ENCODE results near the gene ZNF607.
A peak's percentile ranks its signal among the peaks of the same experiment; 100 is the strongest.
"Not testable (repeated sequence)": the region's sequence is repeated elsewhere in the genome, so short reads cannot be mapped to it uniquely, and the experiment has no call there.

Gene ZNF607

DNA sequence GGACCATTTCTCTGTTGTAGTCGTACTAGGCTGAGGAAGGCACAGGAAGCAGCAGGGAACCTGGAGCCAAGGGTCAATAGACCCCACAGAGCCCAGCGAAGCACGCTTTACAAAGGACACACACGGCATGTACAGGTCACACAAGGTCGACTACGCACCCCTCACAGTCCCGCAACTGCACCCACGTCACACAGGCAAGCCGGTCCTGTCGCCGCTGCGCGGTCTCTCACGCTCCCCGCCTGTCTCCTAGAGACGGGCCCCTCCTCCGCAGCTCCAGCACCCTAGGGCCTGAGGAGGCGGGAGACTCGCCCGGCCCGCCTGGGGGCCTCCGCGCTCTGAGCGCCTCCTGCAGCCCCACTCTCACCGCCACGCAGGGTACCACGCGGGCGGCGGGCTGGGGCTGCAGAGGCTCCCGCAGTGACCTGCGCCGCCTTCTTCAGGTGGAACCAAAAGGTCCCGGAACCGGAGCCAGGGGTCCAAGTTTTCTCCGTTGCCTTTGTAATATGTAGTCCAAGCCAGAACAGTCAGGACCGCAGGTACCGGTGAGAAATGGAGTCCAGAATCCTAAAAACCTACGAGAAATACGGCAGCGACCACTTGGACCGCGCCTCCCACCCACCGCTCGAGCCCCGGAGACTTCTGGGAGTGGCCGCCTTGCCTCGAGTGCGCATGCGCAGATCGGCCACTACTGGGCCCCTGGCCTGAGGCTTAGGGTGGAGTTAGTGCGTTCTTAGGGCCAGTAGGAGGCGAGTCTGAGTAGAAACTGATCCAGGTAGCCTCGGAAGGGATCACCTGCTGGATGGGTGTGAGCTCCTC, at the start of gene ZNF607:
Gene ZNF607 (minus strand): TSS at position 651 of the 816 bp plus-strand sequence. CDS start 8,143 bp downstream, outside the sequence.
- peak within 1 kb of the TSS; percentile 94 for H3K4me3 ChIP-seq (ENCODE audit: low read length)
- peak within 1 kb of the TSS; percentile 84 for H3K9ac ChIP-seq (ENCODE audit: low read depth, low read length)
- H3K9me3 ChIP-seq (ENCODE audit: insufficient read depth, low read depth, low read length): no peaks in the 10 kb centered on the region
- no peak within 1 kb of the TSS for H3K27ac ChIP-seq (ENCODE audit: low read length)
- peaks cover 18% of the 10 kb centered on the region; the same call in 1 of the 2 replicates for H3K4me1 ChIP-seq (ENCODE audit: insufficient read depth, low read length)
- no peaks in the 10 kb centered on the region for H3K27me3 ChIP-seq (ENCODE audit: insufficient read depth, low read length)
- H3K36me3 ChIP-seq (ENCODE audit: insufficient read depth, low read depth, low read length): peaks cover 8% of the 10 kb centered on the region; the same call in 1 of the 2 replicates

DNA sequence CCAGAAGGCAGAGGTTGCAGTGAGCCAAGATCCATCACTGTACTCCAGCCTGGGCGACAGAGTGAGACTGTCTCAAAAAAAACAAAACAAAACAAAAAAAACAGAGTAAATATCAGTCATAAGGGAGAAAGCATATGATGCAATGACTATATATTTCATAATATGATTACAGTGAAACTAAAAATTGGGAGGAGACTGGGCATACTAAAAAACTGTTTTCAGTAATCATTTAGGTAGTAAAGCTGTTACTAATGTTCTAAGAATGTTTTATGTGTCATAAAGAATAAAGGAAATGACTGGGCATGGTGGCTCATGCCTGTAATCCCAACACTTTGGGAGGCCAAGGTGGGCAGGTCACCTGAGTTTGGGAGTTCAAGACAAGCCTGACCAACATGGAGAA, 43.9 kb upstream of the ZNF607 start:
- no peak overlapping the region for H3K9ac ChIP-seq (ENCODE audit: low read depth, low read length)
- H3K27me3 ChIP-seq (ENCODE audit: insufficient read depth, low read length): no peaks in the 10 kb centered on the region
- H3K4me1 ChIP-seq (ENCODE audit: insufficient read depth, low read length): no peaks in the 10 kb centered on the region
- no peak overlapping the region for H3K27ac ChIP-seq (ENCODE audit: low read length)
- no peaks in the 10 kb centered on the region; the same call in 1 of the 2 replicates for H3K9me3 ChIP-seq (ENCODE audit: insufficient read depth, low read depth, low read length)
- H3K36me3 ChIP-seq (ENCODE audit: insufficient read depth, low read depth, low read length): peaks cover 13% of the 10 kb centered on the region
- H3K4me3 ChIP-seq (ENCODE audit: low read length): no peak overlapping the region

DNA sequence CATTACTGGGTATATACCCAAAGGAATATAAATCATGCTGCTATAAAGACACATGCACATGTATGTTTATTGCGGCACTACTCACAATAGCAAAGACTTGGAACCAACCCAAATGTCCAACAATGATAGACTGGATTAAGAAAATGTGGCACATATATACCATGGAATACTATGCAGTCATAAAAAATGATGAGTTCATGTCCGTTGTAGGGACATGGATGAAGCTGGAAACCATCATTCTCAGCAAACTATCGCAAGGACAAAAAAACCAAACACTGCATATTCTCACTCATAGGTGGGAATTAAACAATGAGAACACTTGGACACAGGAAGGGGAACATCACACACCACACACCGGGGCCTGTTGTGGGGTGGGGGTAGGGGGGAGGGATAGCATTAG, 38.1 kb upstream of the ZNF607 start:
- not testable (repeated sequence) for H3K4me1 ChIP-seq (ENCODE audit: insufficient read depth, low read length); H3K36me3 ChIP-seq (ENCODE audit: insufficient read depth, low read depth, low read length); H3K9me3 ChIP-seq (ENCODE audit: insufficient read depth, low read depth, low read length); H3K27me3 ChIP-seq (ENCODE audit: insufficient read depth, low read length); H3K9ac ChIP-seq (ENCODE audit: low read depth, low read length); H3K27ac ChIP-seq (ENCODE audit: low read length); H3K4me3 ChIP-seq (ENCODE audit: low read length)

DNA sequence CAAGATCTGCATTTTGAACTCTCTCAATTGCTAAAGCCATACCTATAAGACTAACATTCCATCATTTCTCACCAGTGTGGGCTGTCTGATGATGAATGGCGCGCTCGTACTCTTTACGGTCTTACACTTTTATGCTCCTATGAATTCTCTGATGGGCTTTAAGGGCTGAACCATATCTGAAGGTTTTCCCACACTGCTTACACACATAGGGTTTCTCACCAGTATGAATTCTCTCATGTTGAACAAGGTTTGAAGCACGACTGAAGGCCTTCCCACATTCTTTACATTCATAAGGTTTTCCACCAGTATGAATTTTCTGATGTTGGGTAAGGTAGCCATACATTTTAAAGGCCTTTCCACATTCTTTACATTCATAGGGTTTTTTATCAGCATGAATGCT, 18.8 kb upstream of the ZNF607 start:
- peaks cover 35% of the 10 kb centered on the region for H3K9me3 ChIP-seq (ENCODE audit: insufficient read depth, low read depth, low read length)

DNA sequence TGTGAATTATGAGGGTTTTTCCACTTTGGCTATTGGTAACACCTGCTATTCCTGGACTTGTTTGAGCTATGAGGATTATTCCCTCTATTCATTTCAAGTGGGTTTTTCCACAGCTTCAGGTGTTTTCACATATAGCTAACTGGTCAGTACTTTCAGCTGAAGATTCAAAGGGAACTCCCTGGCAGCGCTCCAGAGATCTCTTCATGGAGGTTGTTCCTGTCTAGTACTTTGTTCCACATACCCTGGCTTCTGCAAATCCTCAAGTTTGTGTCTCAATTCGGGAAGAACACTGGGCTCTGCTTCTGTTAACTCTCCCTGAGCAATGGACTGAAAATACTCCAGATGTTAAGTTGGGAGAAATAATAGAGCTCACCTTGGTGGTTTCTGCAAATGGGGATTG, 5.6 kb upstream of the ZNF607 start:
- H3K27ac ChIP-seq (ENCODE audit: low read length): no peak overlapping the region
- no peak overlapping the region for H3K9ac ChIP-seq (ENCODE audit: low read depth, low read length)
- no peaks in the 10 kb centered on the region for H3K9me3 ChIP-seq (ENCODE audit: insufficient read depth, low read depth, low read length)
- H3K36me3 ChIP-seq (ENCODE audit: insufficient read depth, low read depth, low read length): no peaks in the 10 kb centered on the region
- H3K4me1 ChIP-seq (ENCODE audit: insufficient read depth, low read length): no peaks in the 10 kb centered on the region
- H3K4me3 ChIP-seq (ENCODE audit: low read length): no peak overlapping the region
- no peaks in the 10 kb centered on the region for H3K27me3 ChIP-seq (ENCODE audit: insufficient read depth, low read length)

More for the DNA sequence above, 18.8 kb upstream of the ZNF607 start:
- no peaks in the 10 kb centered on the region for H3K4me1 ChIP-seq (ENCODE audit: insufficient read depth, low read length)
- H3K27ac ChIP-seq (ENCODE audit: low read length): no peak overlapping the region
- no peak overlapping the region for H3K9ac ChIP-seq (ENCODE audit: low read depth, low read length)
- no peak overlapping the region for H3K4me3 ChIP-seq (ENCODE audit: low read length)
- no peaks in the 10 kb centered on the region for H3K27me3 ChIP-seq (ENCODE audit: insufficient read depth, low read length)
- peaks cover 26% of the 10 kb centered on the region for H3K36me3 ChIP-seq (ENCODE audit: insufficient read depth, low read depth, low read length)

DNA sequence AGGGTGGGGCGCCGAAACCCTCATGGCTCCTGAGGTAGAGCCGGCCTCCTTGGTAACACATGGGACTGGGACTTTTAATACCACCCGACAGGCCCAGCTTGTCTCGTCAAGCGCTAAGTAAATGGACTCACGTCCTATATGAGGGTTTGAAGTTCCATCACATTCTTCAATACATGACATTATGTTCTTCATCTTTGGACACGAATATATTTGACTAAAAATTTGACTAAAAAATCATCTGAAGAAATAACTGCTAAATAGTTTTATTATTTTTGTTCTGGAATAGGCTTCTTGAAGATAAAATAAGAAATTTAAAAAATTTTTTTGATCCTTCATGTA, 335 bp upstream of the ZNF607 start:
- peaks cover 18% of the 10 kb centered on the region; the same call in 1 of the 2 replicates for H3K4me1 ChIP-seq (ENCODE audit: insufficient read depth, low read length)
- H3K9ac ChIP-seq (ENCODE audit: low read depth, low read length): no peak overlapping the region
- H3K36me3 ChIP-seq (ENCODE audit: insufficient read depth, low read depth, low read length): peaks cover 2% of the 10 kb centered on the region; the same call in 1 of the 2 replicates
- H3K27me3 ChIP-seq (ENCODE audit: insufficient read depth, low read length): no peaks in the 10 kb centered on the region
- H3K27ac ChIP-seq (ENCODE audit: low read length): no peak overlapping the region
- H3K9me3 ChIP-seq (ENCODE audit: insufficient read depth, low read depth, low read length): no peaks in the 10 kb centered on the region
- peak overlapping the region; percentile 94; the same call in 1 of the 2 replicates for H3K4me3 ChIP-seq (ENCODE audit: low read length)

DNA sequence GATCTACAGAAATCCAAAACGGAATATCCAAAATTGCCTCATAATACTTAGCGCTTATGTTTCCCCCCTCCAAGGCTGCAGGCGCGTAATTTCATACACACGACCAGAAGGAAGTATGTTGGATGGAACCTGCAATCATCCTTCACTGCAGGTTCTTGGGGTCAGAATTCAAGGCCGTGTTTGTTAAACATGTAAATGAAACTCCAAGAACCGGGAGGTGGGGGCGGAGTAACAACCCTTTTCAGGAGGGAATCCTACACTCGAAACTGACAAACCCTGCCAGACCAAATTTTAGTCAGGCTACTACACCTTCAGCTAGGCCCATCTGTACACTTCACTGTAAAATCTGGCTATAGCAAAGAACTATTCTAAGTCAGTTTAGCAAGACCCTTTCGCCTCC, 1.3 kb downstream of the ZNF607 start:
- H3K4me1 ChIP-seq (ENCODE audit: insufficient read depth, low read length): peaks cover 18% of the 10 kb centered on the region; the same call in 1 of the 2 replicates
- H3K9me3 ChIP-seq (ENCODE audit: insufficient read depth, low read depth, low read length): no peaks in the 10 kb centered on the region
- H3K9ac ChIP-seq (ENCODE audit: low read depth, low read length): peak overlapping the region; percentile 84; the same call in 1 of the 2 replicates
- H3K27me3 ChIP-seq (ENCODE audit: insufficient read depth, low read length): no peaks in the 10 kb centered on the region
- H3K4me3 ChIP-seq (ENCODE audit: low read length): peak overlapping the region; percentile 94
- H3K27ac ChIP-seq (ENCODE audit: low read length): no peak overlapping the region
- H3K36me3 ChIP-seq (ENCODE audit: insufficient read depth, low read depth, low read length): peaks cover 8% of the 10 kb centered on the region; the same call in 1 of the 2 replicates

DNA sequence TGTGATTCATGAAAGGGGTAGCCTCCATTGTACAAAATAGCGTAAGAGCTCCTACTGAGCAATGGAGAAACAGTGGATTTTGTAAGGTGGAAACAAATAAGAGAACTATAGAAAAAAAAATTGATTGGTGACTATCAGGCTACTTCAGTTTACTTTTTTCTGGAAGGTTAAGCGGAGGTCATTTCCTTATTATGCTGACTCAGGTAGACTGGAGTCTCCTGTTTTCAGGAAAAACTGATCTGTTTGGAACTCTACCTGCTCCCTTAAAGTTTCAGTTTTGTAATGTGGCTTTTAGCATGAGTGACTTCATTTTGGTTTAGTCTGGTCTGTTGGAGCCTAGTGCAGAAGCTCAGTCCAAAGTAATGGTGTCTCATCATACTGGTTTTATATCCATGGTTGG, 3.4 kb downstream of the ZNF607 start:
- peak overlapping the region; percentile 15; the same call in 1 of the 2 replicates for H3K9ac ChIP-seq (ENCODE audit: low read depth, low read length)
- no peaks in the 10 kb centered on the region for H3K27me3 ChIP-seq (ENCODE audit: insufficient read depth, low read length)
- peak overlapping the region; percentile 26; the same call in 1 of the 2 replicates for H3K4me3 ChIP-seq (ENCODE audit: low read length)
- H3K4me1 ChIP-seq (ENCODE audit: insufficient read depth, low read length): peaks cover 18% of the 10 kb centered on the region; the same call in 1 of the 2 replicates
- peaks cover 17% of the 10 kb centered on the region for H3K36me3 ChIP-seq (ENCODE audit: insufficient read depth, low read depth, low read length)
- peak overlapping the region; percentile 44 for H3K27ac ChIP-seq (ENCODE audit: low read length)
- H3K9me3 ChIP-seq (ENCODE audit: insufficient read depth, low read depth, low read length): no peaks in the 10 kb centered on the region

DNA sequence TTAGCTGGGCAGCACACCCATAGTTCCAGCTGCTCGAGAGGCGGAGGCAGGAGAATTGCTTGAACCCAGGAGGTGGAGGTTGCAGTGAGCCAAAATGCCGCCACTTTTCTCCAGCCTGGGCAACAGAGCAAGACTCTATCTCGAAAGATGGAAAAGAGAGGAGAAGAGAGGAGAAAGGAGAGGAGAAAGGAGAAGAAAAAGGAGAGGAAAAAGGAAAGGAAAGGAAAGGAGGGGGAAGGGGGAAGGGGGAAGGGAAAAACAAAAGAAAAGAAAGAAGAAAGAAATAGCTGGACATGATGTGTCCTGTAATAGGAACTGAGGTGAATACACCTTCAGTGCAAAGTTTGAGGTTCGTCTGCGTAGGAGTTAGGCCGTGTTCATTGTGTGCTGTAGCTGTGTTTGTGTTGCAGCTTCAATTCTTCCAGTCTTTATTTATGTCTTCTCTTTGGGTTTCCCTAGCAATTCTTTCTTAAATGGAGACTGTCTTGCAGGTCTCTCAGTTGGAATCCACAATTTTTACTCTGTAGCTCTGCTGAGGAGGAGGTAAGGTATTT, 13.4 kb downstream of the ZNF607 start:
- Histone ChIP-seq H3K9me3 (ENCODE audit: insufficient read depth, low read depth, low read length) (no peaks in the 10 kb centered on the region), H3K27ac (ENCODE audit: low read length) (no peak overlapping the region), H3K4me3 (ENCODE audit: low read length) (no peak overlapping the region), H3K36me3 (ENCODE audit: insufficient read depth, low read depth, low read length) (peaks cover 60% of the 10 kb centered on the region), H3K9ac (ENCODE audit: low read depth, low read length) (no peak overlapping the region), H3K27me3 (ENCODE audit: insufficient read depth, low read length) (no peaks in the 10 kb centered on the region), H3K4me1 (ENCODE audit: insufficient read depth, low read length) (no peaks in the 10 kb centered on the region)

DNA sequence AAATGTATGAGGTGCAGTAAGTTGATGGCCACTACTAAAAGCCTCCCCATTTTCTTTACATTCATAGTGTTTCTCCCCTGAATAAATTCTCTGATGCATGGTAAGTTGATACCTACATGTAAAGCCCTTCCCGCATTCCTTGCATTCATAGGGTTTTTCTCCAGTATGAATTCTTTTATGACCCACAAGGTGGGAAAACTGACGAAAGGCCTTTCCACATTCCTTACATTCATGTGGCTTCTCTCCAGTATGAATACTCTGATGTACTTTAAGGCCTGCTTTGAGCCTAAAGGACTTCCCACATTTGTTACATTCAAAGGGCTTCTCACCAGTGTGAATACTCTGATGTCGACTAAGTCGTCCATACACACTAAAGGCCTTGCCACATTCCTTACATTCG, 20.5 kb downstream of the ZNF607 start:
- no peak overlapping the region for H3K9ac ChIP-seq (ENCODE audit: low read depth, low read length)
- H3K36me3 ChIP-seq (ENCODE audit: insufficient read depth, low read depth, low read length): peaks cover 54% of the 10 kb centered on the region
- H3K4me3 ChIP-seq (ENCODE audit: low read length): no peak overlapping the region
- H3K27me3 ChIP-seq (ENCODE audit: insufficient read depth, low read length): peaks cover 10% of the 10 kb centered on the region; the same call in 1 of the 2 replicates
- peaks cover 3% of the 10 kb centered on the region; the same call in 1 of the 2 replicates for H3K9me3 ChIP-seq (ENCODE audit: insufficient read depth, low read depth, low read length)
- H3K27ac ChIP-seq (ENCODE audit: low read length): no peak overlapping the region
- peaks cover 3% of the 10 kb centered on the region; the same call in 1 of the 2 replicates for H3K4me1 ChIP-seq (ENCODE audit: insufficient read depth, low read length)

DNA sequence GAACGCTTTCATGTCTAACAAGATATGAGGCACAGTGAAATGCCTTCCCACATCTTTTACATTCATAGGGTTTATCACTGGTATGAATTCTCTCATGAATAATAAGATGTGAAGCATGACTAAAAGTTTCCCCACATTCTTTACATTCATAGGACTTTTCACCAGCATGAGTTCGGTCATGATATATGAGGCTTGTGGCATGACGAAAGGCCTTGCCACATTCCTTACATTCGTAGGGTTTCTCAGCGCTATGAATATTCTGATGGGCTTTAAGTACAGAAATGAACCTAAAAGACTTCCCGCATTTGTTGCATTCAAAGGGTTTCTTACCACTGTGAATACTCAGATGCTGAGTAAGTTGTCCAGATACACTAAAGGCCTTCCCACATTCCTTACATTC, 21.3 kb downstream of the ZNF607 start:
- Histone ChIP-seq H3K27ac (ENCODE audit: low read length) (no peak overlapping the region), H3K4me3 (ENCODE audit: low read length) (no peak overlapping the region), H3K27me3 (ENCODE audit: insufficient read depth, low read length) (peaks cover 19% of the 10 kb centered on the region; the same call in 1 of the 2 replicates), H3K9ac (ENCODE audit: low read depth, low read length) (no peak overlapping the region), H3K4me1 (ENCODE audit: insufficient read depth, low read length) (peaks cover 3% of the 10 kb centered on the region; the same call in 1 of the 2 replicates), H3K36me3 (ENCODE audit: insufficient read depth, low read depth, low read length) (peaks cover 47% of the 10 kb centered on the region), H3K9me3 (ENCODE audit: insufficient read depth, low read depth, low read length) (peaks cover 3% of the 10 kb centered on the region; the same call in 1 of the 2 replicates)

All from iPS-20b (cell line).